ENCODE data around the gene FES. TPM values are rescaled to one million over a fixed set of nuclear protein-coding genes. Genes with fewer than 3 reads are reported as not detected.
"Not testable (repeated sequence)": the region's sequence is repeated elsewhere in the genome, so short reads cannot be mapped to it uniquely, and the experiment has no call there.

Gene FES
- total RNA-seq, 1 experiment from 2014 or later, result not detected

- no peak for DNase-seq (ENCODE audit: low read depth)
Measured at GRCh38 chr15:90909976-90910375, 25.7 kb downstream of the FES start.

GRCh38 chr15:90910441-90911301, 26.4 kb downstream of the FES start:
- DNase-seq (ENCODE audit: low read depth), result no peak

- no peak for DNase-seq (ENCODE audit: low read depth)
Measured at GRCh38 chr15:90911302-90911623, 27.0 kb downstream of the FES start.

GRCh38 chr15:90911906-90912769, 27.8 kb downstream of the FES start:
- DNase-seq (ENCODE audit: low read depth), result no peak

GRCh38 chr15:90912770-90913075, 28.4 kb downstream of the FES start:
- DNase-seq (ENCODE audit: low read depth), result no peak

- no peak for DNase-seq (ENCODE audit: low read depth)
Measured at GRCh38 chr15:90913398-90913944, 29.2 kb downstream of the FES start.

- no peak for DNase-seq (ENCODE audit: low read depth)
Measured at GRCh38 chr15:90914305-90915080, 30.2 kb downstream of the FES start.

GRCh38 chr15:90915216-90915807, 31.0 kb downstream of the FES start:
- no peak for DNase-seq (ENCODE audit: low read depth)

GRCh38 chr15:90915808-90916440, 31.6 kb downstream of the FES start:
- no peak for DNase-seq (ENCODE audit: low read depth)

- DNase-seq (ENCODE audit: low read depth), result no peak
Measured at GRCh38 chr15:90916461-90916860, 32.2 kb downstream of the FES start.

- no peak for DNase-seq (ENCODE audit: low read depth)
Measured at GRCh38 chr15:90917569-90917968, 33.3 kb downstream of the FES start.

- no peak for DNase-seq (ENCODE audit: low read depth)
Measured at GRCh38 chr15:90918034-90918788, 33.9 kb downstream of the FES start.

- no peak for DNase-seq (ENCODE audit: low read depth)
Measured at GRCh38 chr15:90918835-90919234, 34.5 kb downstream of the FES start.

- DNase-seq (ENCODE audit: low read depth), result no peak
Measured at GRCh38 chr15:90921887-90922286, 37.6 kb downstream of the FES start.

GRCh38 chr15:90922712-90923322, 38.5 kb downstream of the FES start:
- not testable (repeated sequence) for DNase-seq (ENCODE audit: low read depth)

- DNase-seq (ENCODE audit: low read depth), result no peak
Measured at GRCh38 chr15:90924375-90924774, 40.1 kb downstream of the FES start.

- not testable (repeated sequence) for DNase-seq (ENCODE audit: low read depth)
Measured at GRCh38 chr15:90926766-90927165, 42.5 kb downstream of the FES start.

GRCh38 chr15:90928106-90928505, 43.8 kb downstream of the FES start:
- DNase-seq (ENCODE audit: low read depth), result not testable (repeated sequence)

GRCh38 chr15:90929246-90930019, 45.1 kb downstream of the FES start:
- DNase-seq (ENCODE audit: low read depth), result no peak
